Measurements from ENCODE around the gene ARHGEF4.

GRCh38 chr2:130795431-130795830 is 41.3 kb upstream of the ARHGEF4 start:
- TF ChIP-seq CTCF (IDR thresholded peaks at IDR 0.05) = no peak
- no peak for TF ChIP-seq POLR2A (IDR thresholded peaks at IDR 0.05)

Data from heart left ventricle (tissue), 13 donors.